GM21360 (cell line): ENCODE results near the gene SGK2.
"Not testable (repeated sequence)": the region's sequence is repeated elsewhere in the genome, so short reads cannot be mapped to it uniquely, and the experiment has no call there.

Experiments
- ATAC-seq: cut with Tn5 transposase; IDR thresholded peaks from one replicate; pipeline ENCODE4 v1.9.1; 2021; ENCODE audit warnings: mild to moderate bottlenecking, moderate library complexity; ENCODE audit not compliant: unreplicated experiment

SGK2 gene

GRCh38 chr20:43563429-43563828 lies 4.6 kb downstream of the SGK2 start:
- ATAC-seq, result no peak

- no peak for ATAC-seq
Observed at GRCh38 chr20:43563991-43564390, 5.2 kb downstream of the SGK2 start.

GRCh38 chr20:43564455-43564854 lies 5.6 kb downstream of the SGK2 start:
- ATAC-seq, result no peak

GRCh38 chr20:43564993-43565757 lies 6.3 kb downstream of the SGK2 start:
- ATAC-seq, result no peak

GRCh38 chr20:43565758-43566104 lies 6.9 kb downstream of the SGK2 start:
- no peak for ATAC-seq

GRCh38 chr20:43567477-43567876 lies 8.7 kb downstream of the SGK2 start:
- no peak for ATAC-seq

- ATAC-seq, result no peak
Observed at GRCh38 chr20:43568706-43569105, 9.9 kb downstream of the SGK2 start.

- no peak for ATAC-seq
Observed at GRCh38 chr20:43569282-43569681, 10.5 kb downstream of the SGK2 start.

- no peak for ATAC-seq
Observed at GRCh38 chr20:43570496-43570895, 11.7 kb downstream of the SGK2 start.

GRCh38 chr20:43571310-43571709 lies 12.5 kb downstream of the SGK2 start:
- ATAC-seq, result no peak

GRCh38 chr20:43571771-43572170 lies 12.9 kb downstream of the SGK2 start:
- no peak for ATAC-seq

- no peak for ATAC-seq
Observed at GRCh38 chr20:43572891-43573290, 14.1 kb downstream of the SGK2 start.

GRCh38 chr20:43576108-43576507 lies 17.3 kb downstream of the SGK2 start:
- ATAC-seq, result no peak

- no peak for ATAC-seq
Observed at GRCh38 chr20:43579861-43580793, 21.3 kb downstream of the SGK2 start.

GRCh38 chr20:43583133-43583864 lies 24.5 kb downstream of the SGK2 start:
- ATAC-seq, result no peak

- ATAC-seq, result no peak
Observed at GRCh38 chr20:43583982-43584432, 25.2 kb downstream of the SGK2 start.

GRCh38 chr20:43584448-43585136 lies 25.8 kb downstream of the SGK2 start:
- no peak for ATAC-seq

GRCh38 chr20:43586641-43587040 lies 27.8 kb downstream of the SGK2 start:
- ATAC-seq, result no peak

GRCh38 chr20:43588526-43588925 lies 29.7 kb downstream of the SGK2 start:
- ATAC-seq, result not testable (repeated sequence)

- ATAC-seq, result no peak
Observed at GRCh38 chr20:43590036-43590391, 31.2 kb downstream of the SGK2 start.
